ENCODE measurements around the gene GCGR. TPM values are rescaled to one million over a fixed set of nuclear protein-coding genes. Genes with fewer than 3 reads are reported as not detected.

GCGR gene
- total RNA-seq, 4 donors from 2014 or later: 0.16 to 0.71 (median 0.47) TPM

GRCh38 chr17:81802048-81802758 lies 1.7 kb upstream of the GCGR start:
- intact Hi-C loops (cut with DNase I; ENCODE audit: low total_unique reads): no loop called here
- H3K4me3 ChIP-seq (ENCODE audit: low read depth, poor library complexity, severe bottlenecking): no peak overlapping the region
- no peak for DNase-seq (ENCODE audit: low spot score in 2 of 2)
- TF ChIP-seq, protein P1, sequence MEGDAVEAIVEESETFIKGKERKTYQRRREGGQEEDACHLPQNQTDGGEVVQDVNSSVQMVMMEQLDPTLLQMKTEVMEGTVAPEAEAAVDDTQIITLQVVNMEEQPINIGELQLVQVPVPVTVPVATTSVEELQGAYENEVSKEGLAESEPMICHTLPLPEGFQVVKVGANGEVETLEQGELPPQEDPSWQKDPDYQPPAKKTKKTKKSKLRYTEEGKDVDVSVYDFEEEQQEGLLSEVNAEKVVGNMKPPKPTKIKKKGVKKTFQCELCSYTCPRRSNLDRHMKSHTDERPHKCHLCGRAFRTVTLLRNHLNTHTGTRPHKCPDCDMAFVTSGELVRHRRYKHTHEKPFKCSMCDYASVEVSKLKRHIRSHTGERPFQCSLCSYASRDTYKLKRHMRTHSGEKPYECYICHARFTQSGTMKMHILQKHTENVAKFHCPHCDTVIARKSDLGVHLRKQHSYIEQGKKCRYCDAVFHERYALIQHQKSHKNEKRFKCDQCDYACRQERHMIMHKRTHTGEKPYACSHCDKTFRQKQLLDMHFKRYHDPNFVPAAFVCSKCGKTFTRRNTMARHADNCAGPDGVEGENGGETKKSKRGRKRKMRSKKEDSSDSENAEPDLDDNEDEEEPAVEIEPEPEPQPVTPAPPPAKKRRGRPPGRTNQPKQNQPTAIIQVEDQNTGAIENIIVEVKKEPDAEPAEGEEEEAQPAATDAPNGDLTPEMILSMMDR (IDR thresholded peaks at IDR 0.05): no peak
- TF ChIP-seq POLR2A (IDR thresholded peaks at IDR 0.05): no peak
- 83% methylated on average over 8 to 9 of the region's 9 CpGs for WGBS, 2 donors

DNA sequence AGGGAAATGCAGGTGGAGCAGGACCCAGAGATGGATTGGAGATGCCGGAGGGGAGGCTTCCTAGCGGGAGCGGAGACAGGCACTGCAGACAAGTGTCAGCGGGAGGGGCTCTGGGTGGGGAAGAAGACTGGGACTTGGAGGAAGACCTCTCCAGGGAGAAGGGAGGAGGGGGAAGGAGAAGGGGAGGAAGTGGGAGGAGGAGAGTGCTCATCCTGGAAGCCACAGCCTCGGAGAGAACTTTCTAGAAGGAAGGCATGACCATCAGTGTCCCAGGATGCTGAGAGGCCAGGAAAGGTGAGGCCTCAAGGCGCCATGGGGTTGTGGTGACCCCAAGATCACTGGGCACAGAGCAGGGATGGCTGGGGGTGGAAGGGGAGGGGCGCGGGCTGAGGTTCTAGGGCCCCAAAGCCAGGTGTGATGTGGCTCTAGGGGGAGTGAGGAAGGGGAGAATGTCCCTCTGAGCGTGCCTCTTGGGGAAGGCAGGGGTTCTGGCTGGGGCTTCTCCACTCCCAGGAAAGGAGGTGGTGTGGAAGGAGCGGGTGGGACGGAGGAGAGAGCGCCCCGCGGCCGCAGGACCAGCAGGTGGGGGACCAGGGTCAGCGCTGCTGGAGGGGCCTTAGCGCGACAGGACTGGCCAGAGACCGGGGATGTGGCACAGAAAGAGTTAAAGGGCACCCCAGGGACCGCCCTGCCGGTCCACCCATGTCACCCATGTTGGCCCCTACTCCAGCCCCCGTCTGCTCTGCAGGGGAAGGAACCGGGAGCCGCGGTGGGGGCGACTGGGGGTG lies 900 bp upstream of the GCGR start:
- no peak overlapping the region for H3K4me3 ChIP-seq (ENCODE audit: low read depth, poor library complexity, severe bottlenecking)
- DNase-seq (ENCODE audit: low spot score in 2 of 2): no peak
- intact Hi-C loops (cut with DNase I; ENCODE audit: low total_unique reads): no loop called here
- no peak for TF ChIP-seq POLR2A (IDR thresholded peaks at IDR 0.05)
- TF ChIP-seq, protein P1 (IDR thresholded peaks at IDR 0.05): no peak
- WGBS, 2 donors: 34 to 35% methylated on average over 26 of the region's 26 CpGs

GRCh38 chr17:81804559-81805399 lies 829 bp downstream of the GCGR start:
- TF ChIP-seq, protein P1 (IDR thresholded peaks at IDR 0.05): no peak
- TF ChIP-seq POLR2A (IDR thresholded peaks at IDR 0.05): no peak
- DNase-seq (ENCODE audit: low spot score in 2 of 2): no peak
- 5 to 8% methylated on average over 13 to 37 of the region's 65 CpGs for WGBS, 2 donors
- intact Hi-C loops (cut with DNase I; ENCODE audit: low total_unique reads): no loop called here
- H3K4me3 ChIP-seq (ENCODE audit: low read depth, poor library complexity, severe bottlenecking): no peak overlapping the region

- DNase-seq (ENCODE audit: low spot score in 2 of 2): no peak
- no peak for TF ChIP-seq POLR2A (IDR thresholded peaks at IDR 0.05)
- TF ChIP-seq, protein P1 (IDR thresholded peaks at IDR 0.05): no peak
- H3K4me3 ChIP-seq (ENCODE audit: low read depth, poor library complexity, severe bottlenecking): no peak overlapping the region
- 38 to 53% methylated on average over 4 to 18 of the region's 18 CpGs for WGBS, 2 donors
- intact Hi-C loops (cut with DNase I; ENCODE audit: low total_unique reads): no loop called here
Observed at GRCh38 chr17:81805707-81806460, 1.9 kb downstream of the GCGR start.

All from lower leg skin (tissue), 4 donors.